Loucy (cell line): ENCODE measurements around the gene SPTLC3.

Source experiments
- H2AFZ ChIP-seq: fragments of 200-600 bp; sonication (generic); 2 replicates; pipeline ENCODE4 v1.6.0; 2016; ENCODE audit warnings: antibody characterized with exemption, mild to moderate bottlenecking, low read length, moderate library complexity
- H3F3A ChIP-seq: fragments of 200-600 bp; 2 replicates; pipeline ENCODE4 v1.6.0; 2016; ENCODE audit warnings: antibody characterized with exemption, low read depth, mild to moderate bottlenecking
- H3K27me3 ChIP-seq: fragments of 200-600 bp; sonication (generic); 2 replicates; pipeline ENCODE4 v1.6.1; 2014; ENCODE audit warnings: low read length, mild to moderate bottlenecking; ENCODE audit not compliant: insufficient read depth, poor library complexity, severe bottlenecking
- H3K36me3 ChIP-seq: fragments of 200-600 bp; sonication (generic); 2 replicates; pipeline ENCODE4 v1.6.1; 2016; ENCODE audit warnings: low read length; ENCODE audit not compliant: insufficient read depth
- H3K4me1 ChIP-seq: fragments of 200-600 bp; sonication (generic); 2 replicates; pipeline ENCODE4 v1.5.1; 2014; ENCODE audit warnings: low read length, mild to moderate bottlenecking; ENCODE audit not compliant: insufficient read depth, poor library complexity, severe bottlenecking
- H3K4me2 ChIP-seq: fragments of 200-600 bp; sonication (generic); 2 replicates; pipeline ENCODE4 v1.6.0; 2014; ENCODE audit warnings: antibody characterized with exemption, low read length, low read depth, mild to moderate bottlenecking; ENCODE audit not compliant: poor library complexity, severe bottlenecking
- H3K4me3 ChIP-seq: fragments of 200-600 bp; sonication (generic); 2 replicates; pipeline ENCODE4 v1.5.1; 2014; ENCODE audit warnings: low read length, mild to moderate bottlenecking, mixed read lengths; ENCODE audit not compliant: poor library complexity, severe bottlenecking
- H3K79me2 ChIP-seq: fragments of 200-600 bp; sonication (generic); 2 replicates; pipeline ENCODE4 v1.6.1; 2014; ENCODE audit warnings: low read length; ENCODE audit not compliant: insufficient read depth
- H3K9ac ChIP-seq: fragments of 200-600 bp; sonication (generic); 2 replicates; pipeline ENCODE4 v1.6.0; 2014; ENCODE audit warnings: mild to moderate bottlenecking, low read depth, low read length, moderate library complexity; ENCODE audit not compliant: poor library complexity, severe bottlenecking
- H3K9me2 ChIP-seq: fragments of 200-600 bp; sonication (generic); replicated peaks from 2 replicates; pipeline ENCODE4 v1.6.1; 2016; ENCODE audit warnings: low read depth, low read length, mixed read lengths
- H3K9me3 ChIP-seq: fragments of 200-600 bp; sonication (generic); 2 replicates; pipeline ENCODE4 v1.6.1; 2014; ENCODE audit warnings: mild to moderate bottlenecking, antibody characterized with exemption, low read length, low read depth; ENCODE audit not compliant: insufficient read depth
- H4K20me1 ChIP-seq: fragments of 200-600 bp; sonication (generic); 2 replicates; pipeline ENCODE4 v1.6.0; 2014; ENCODE audit warnings: antibody characterized with exemption, low read length, mild to moderate bottlenecking; ENCODE audit not compliant: insufficient read depth, poor library complexity, severe bottlenecking
- CTCF ChIP-seq: fragments of 200-600 bp; sonication (generic); conservative IDR thresholded peaks from 2 replicates; pipeline ENCODE4 v1.5.1; 2014; ENCODE audit warnings: mild to moderate bottlenecking, antibody characterized with exemption, low read length
- EZH2phosphoT487 ChIP-seq: fragments of 200-600 bp; IDR thresholded peaks from 2 replicates; pipeline ENCODE4 v1.6.1; 2018; ENCODE audit warnings: antibody characterized with exemption, mild to moderate bottlenecking, moderate library complexity, borderline replicate concordance

The SPTLC3 gene

GRCh38 chr20:12976720-12977309, 32.0 kb upstream of the SPTLC3 start:
- Histone ChIP-seq H3K4me1 (no peaks in the 10 kb centered on the region), H3K9me2 (no peaks in the 10 kb centered on the region), H2AFZ (no peak overlapping the region), H3K27me3 (no peaks in the 10 kb centered on the region), H3K4me2 (no peak overlapping the region), H3F3A (no peaks in the 10 kb centered on the region), H4K20me1 (no peaks in the 10 kb centered on the region), H3K9ac (no peak overlapping the region), H3K36me3 (no peaks in the 10 kb centered on the region), H3K9me3 (no peaks in the 10 kb centered on the region), H3K4me3 (no peak overlapping the region), H3K79me2 (no peaks in the 10 kb centered on the region)
- TF ChIP-seq CTCF (no peak), EZH2phosphoT487 (no peak)

- no peak overlapping the region for H2AFZ ChIP-seq
- no peak for TF ChIP-seq EZH2phosphoT487
- no peak for TF ChIP-seq CTCF
- H3K4me1 ChIP-seq = no peaks in the 10 kb centered on the region
- no peaks in the 10 kb centered on the region for H4K20me1 ChIP-seq
- H3K9ac ChIP-seq = no peak overlapping the region
- H3F3A ChIP-seq = no peaks in the 10 kb centered on the region
- H3K36me3 ChIP-seq = no peaks in the 10 kb centered on the region
- no peaks in the 10 kb centered on the region for H3K9me3 ChIP-seq
- H3K4me3 ChIP-seq = no peak overlapping the region
- no peaks in the 10 kb centered on the region for H3K79me2 ChIP-seq
- no peaks in the 10 kb centered on the region for H3K9me2 ChIP-seq
- no peaks in the 10 kb centered on the region for H3K27me3 ChIP-seq
- H3K4me2 ChIP-seq = no peak overlapping the region
These were observed 31.2 kb upstream of the SPTLC3 start for GRCh38 chr20:12977328-12978125.

GRCh38 chr20:12978126-12978394, 30.7 kb upstream of the SPTLC3 start:
- TF ChIP-seq EZH2phosphoT487 (no peak), CTCF (no peak)
- H3K27me3 ChIP-seq = no peaks in the 10 kb centered on the region
- no peak overlapping the region for H3K9ac ChIP-seq
- H3K9me2 ChIP-seq = no peaks in the 10 kb centered on the region
- H3K36me3 ChIP-seq = no peaks in the 10 kb centered on the region
- H3K79me2 ChIP-seq = no peaks in the 10 kb centered on the region
- no peak overlapping the region for H3K4me2 ChIP-seq
- no peaks in the 10 kb centered on the region for H3K9me3 ChIP-seq
- H3F3A ChIP-seq = no peaks in the 10 kb centered on the region
- H3K4me1 ChIP-seq = no peaks in the 10 kb centered on the region
- no peak overlapping the region for H2AFZ ChIP-seq
- H3K4me3 ChIP-seq = no peak overlapping the region
- H4K20me1 ChIP-seq = no peaks in the 10 kb centered on the region
